Activated naive CD4-positive, alpha-beta T cell treated with anti-CD3 and anti-CD28 coated beads for 36 hours (primary cell): Measurements from ENCODE around the gene LSMEM2. TPM values are rescaled to one million over a fixed set of nuclear protein-coding genes. Genes with fewer than 3 reads are reported as not detected.

Source experiments
- CTCF ChIA-PET: fragments of 350-600 bp; sonication (Branson Sonifier 250); formaldehyde crosslinking; loops from one replicate; lab custom pipeline; 2021; ENCODE audit warnings: antibody characterized with exemption; lab: Charles Lee
- DNase-seq: peaks from one replicate; pipeline ENCODE4 v3.0.0-alpha.2; 2020
- H3K27ac Mint-ChIP-seq: one replicate; pipeline ENCODE4 v1.8.0; 2021; ENCODE audit warnings: mild to moderate bottlenecking, mixed read lengths
- H3K27me3 Mint-ChIP-seq: one replicate; pipeline ENCODE4 v1.8.0; 2021; ENCODE audit warnings: low read depth, mixed read lengths
- H3K36me3 Mint-ChIP-seq: one replicate; pipeline ENCODE4 v1.8.0; 2021; ENCODE audit warnings: low read depth, mixed read lengths
- H3K4me1 Mint-ChIP-seq: one replicate; pipeline ENCODE4 v1.8.0; 2021; ENCODE audit warnings: low read depth, mixed read lengths
- H3K4me3 Mint-ChIP-seq: one replicate; pipeline ENCODE4 v1.8.0; 2021; ENCODE audit warnings: mild to moderate bottlenecking, moderate library complexity, mixed read lengths
- H3K9me3 Mint-ChIP-seq: one replicate; pipeline ENCODE4 v1.8.0; 2021; ENCODE audit warnings: mixed read lengths
- intact Hi-C: fragments of 100-400 bp; cut with micrococcal nuclease; formaldehyde crosslinking; loops from one replicate; pipeline ENCODE4 v1.15.1; 2023
- total RNA-seq, 2 experiments: library from RNA; stranded (reverse); gene quantifications; one replicate each; pipeline ENCODE4 v1.2.3, GENCODE V29; 2021

The LSMEM2 gene
- total RNA-seq, 2 experiments from 2014 or later: not detected

DNA sequence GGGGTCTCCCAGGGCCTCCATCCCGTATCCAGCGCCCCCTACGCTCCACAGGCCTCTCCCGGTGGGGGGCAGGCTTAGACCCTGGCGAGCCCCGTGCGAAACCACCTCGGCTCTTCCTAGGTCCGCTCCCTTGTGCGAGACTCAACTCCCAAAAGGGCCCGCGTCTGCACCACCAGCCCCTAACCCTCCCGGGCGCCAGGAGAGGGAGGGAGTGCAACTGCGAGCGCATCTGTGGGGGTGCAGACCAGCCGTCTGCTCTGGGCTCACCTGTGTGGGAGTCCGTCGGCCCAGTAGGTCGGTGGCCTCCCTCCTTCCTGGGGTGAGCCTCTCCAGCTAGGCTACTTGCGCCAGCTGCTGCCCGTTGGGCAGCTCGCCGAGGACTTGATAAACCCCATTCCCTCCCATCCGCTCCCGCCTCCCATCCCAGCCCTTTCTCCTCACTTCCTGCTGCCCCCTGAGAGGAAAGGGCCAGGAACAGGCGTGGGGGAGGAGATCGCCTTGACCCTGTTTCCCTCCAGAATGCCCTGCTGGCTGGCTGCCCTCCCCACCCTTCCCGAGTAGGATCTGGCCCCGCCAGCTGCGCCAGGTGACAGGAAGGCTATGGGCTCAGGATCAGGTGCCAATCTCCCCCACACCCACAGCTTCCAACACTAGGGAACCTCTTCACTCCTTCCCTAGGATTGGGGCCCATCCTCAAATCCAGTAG, 43.7 kb downstream of the LSMEM2 start, which contains the start of gene HYAL2:
Gene HYAL2 (minus strand): TSS at position 360 of the 706 bp plus-strand sequence. CDS start 2,256 bp downstream, outside the sequence.
- no peak for DNase-seq
- CTCF ChIA-PET: interaction anchor here (1.6 to 5.7 kb wide), 7 partner anchors 8 to 64 kb away, joined by 3 to 31 read pairs (median 13); partner anchors contain the start of genes HYAL1, HYAL3, IFRD2 and NAA80
- no peaks in the 10 kb centered on the region for H3K27me3 Mint-ChIP-seq
- peak within 1 kb of the TSS; percentile 80 for H3K27ac Mint-ChIP-seq
- intact Hi-C loops: loop anchor here (5.0 kb wide), 1 partner anchor 130 kb away; the partner anchor contains the start of gene GNAT1
- H3K9me3 Mint-ChIP-seq: no peaks in the 10 kb centered on the region
- peak within 1 kb of the TSS; percentile 73 for H3K4me3 Mint-ChIP-seq
- no peaks in the 10 kb centered on the region for H3K36me3 Mint-ChIP-seq
- peaks cover 37% of the 10 kb centered on the region for H3K4me1 Mint-ChIP-seq

DNA sequence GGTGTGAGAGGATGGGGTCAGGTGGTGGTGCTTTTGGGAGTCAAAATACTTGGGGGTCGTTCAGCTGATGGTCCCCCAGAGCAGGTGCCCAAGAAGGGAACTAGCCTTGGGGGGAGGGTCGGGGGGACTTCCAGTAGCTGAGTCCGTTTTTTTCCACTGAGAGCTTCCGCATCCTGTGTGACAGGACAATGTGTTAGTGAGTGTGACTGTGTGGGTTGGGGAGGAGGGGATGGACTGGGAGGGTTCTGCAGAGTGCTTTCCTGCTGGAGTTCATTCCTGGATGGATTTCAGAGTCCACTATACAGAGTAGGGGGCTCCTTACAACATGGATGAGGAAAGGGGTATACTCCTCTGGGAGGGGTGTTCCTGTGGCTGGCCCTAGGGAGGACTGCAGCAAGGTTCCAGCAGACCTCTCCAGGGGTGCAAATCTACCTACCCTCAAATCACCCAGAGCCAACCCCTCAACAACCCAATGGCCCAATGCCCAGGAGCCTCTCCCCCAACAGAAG, 44.3 kb downstream of the LSMEM2 start:
- DNase-seq: no peak
- H3K4me3 Mint-ChIP-seq: no peak overlapping the region
- peak overlapping the region; percentile 30 for H3K27ac Mint-ChIP-seq
- no peaks in the 10 kb centered on the region for H3K36me3 Mint-ChIP-seq
- no peaks in the 10 kb centered on the region for H3K9me3 Mint-ChIP-seq
- CTCF ChIA-PET: interaction anchor here (1.6 to 5.7 kb wide), 6 partner anchors 8 to 31 kb away, joined by 4 to 31 read pairs (median 14); partner anchors contain the start of genes HYAL1, HYAL3, IFRD2 and NAA80
- H3K4me1 Mint-ChIP-seq: peaks cover 37% of the 10 kb centered on the region
- intact Hi-C loops: loop anchor here (5.0 kb wide), 1 partner anchor 131 kb away; the partner anchor contains the start of gene GNAT1
- no peaks in the 10 kb centered on the region for H3K27me3 Mint-ChIP-seq

DNA sequence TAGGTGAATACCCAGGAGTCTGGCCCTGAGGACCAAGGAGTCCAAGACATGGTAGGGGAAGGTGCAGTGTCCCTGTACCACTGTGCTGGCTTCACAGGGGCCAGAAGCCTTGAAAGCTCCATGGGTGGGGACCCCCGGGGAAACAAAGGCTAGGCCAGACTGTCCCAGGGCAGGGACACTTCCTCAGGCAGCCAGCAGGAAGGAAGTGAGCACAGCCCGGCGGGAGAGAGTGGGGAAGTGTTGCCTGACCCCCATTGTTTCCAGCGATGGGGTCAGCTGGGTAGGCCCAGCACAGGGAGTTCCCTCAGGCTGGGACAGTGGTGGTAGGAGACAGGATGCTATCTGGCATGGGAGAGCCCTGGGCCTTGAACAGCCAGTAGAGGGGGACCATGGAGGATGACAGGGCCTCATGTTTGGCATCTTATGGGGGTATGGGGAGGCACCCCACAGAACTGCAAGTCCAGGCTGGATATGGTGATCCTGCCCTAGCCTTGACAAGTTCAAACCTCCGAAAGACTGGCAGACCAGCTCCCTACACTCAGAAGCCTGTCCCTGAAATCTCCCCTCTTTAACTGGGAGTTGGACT, 44.8 kb downstream of the LSMEM2 start:
- no peak for DNase-seq
- CTCF ChIA-PET: interaction anchor here (0.7 to 5.7 kb wide), 11 partner anchors 9 to 60 kb away, joined by 3 to 31 read pairs (median 5); partner anchors contain the start of genes HYAL1, HYAL3, IFRD2 and NAA80
- H3K4me3 Mint-ChIP-seq: no peak overlapping the region
- H3K27me3 Mint-ChIP-seq: no peaks in the 10 kb centered on the region
- peak overlapping the region; percentile 30 for H3K27ac Mint-ChIP-seq
- H3K36me3 Mint-ChIP-seq: no peaks in the 10 kb centered on the region
- intact Hi-C loops: loop anchor here (1.0 to 5.0 kb wide), 2 partner anchors 49 to 131 kb away; partner anchors contain the start of gene GNAT1
- H3K9me3 Mint-ChIP-seq: no peaks in the 10 kb centered on the region
- H3K4me1 Mint-ChIP-seq: peaks cover 33% of the 10 kb centered on the region

DNA sequence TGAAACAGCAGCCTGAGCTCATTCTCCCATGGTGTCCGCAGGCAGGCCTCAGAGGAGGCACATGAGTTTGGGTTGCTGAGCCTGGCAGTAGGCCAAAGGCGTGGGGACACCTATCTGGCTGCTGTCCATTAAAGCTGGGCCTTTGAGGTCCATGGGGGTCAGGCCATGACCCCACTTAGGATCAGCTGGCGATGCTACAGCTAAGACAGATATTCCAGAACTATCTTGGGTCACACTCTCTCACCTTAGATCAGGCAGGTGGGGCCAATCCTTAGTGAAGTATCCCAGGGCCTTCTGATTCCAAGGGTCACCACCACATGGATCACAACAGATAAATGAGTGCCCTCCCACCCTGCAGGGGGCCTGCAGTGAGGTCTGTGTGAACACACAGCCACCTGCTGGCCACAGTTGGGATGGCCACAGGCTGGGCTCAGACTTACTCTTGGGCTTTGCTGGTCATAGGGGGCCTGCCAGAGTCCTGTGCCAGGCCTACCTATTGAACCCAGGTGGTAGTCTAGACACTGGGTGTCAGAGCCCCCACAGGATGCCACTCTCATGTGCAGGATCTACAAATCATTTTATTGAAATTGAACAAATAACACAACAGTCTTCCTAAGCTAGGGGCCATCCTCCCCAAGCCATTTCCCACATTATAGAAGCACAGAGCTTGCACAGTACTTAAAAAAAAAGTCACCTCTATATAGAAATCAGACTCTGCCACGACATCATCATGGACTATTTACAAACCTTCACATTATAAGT, 45.6 kb downstream of the LSMEM2 start:
- Mint-ChIP-seq H3K9me3 (no peaks in the 10 kb centered on the region), H3K27me3 (no peaks in the 10 kb centered on the region), H3K36me3 (peaks cover 2% of the 10 kb centered on the region), H3K27ac (no peak overlapping the region), H3K4me3 (no peak overlapping the region), H3K4me1 (peaks cover 27% of the 10 kb centered on the region)
- DNase-seq: peak; percentile 59
- intact Hi-C loops: loop anchor here (1.0 to 5.0 kb wide), 2 partner anchors 50 to 132 kb away; partner anchors contain the start of gene GNAT1
- CTCF ChIA-PET: interaction anchor here (0.7 to 5.7 kb wide), 12 partner anchors 9 to 130 kb away, joined by 3 to 31 read pairs (median 4); partner anchors contain the start of genes HYAL1, HYAL3, IFRD2 and NAA80

DNA sequence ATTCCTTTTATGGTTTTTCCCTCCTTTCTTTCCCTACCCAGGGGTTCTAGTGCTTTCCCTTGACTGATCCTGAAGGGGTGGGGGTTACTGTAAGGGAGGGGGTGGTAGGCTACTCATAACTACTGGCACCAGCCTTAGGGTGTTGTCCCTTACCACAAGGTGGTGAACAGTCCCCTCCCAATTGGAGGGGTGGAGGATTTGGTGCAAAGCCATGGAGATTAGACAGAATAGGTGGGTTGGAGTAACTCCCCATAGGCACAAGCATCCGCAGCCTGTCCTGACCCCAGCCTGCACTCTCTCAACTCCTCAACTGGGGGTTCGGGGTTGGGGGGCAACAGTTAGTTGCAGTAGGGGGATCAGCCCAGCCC, 46.2 kb downstream of the LSMEM2 start:
- Mint-ChIP-seq H3K27ac (no peak overlapping the region), H3K9me3 (no peaks in the 10 kb centered on the region), H3K4me3 (no peak overlapping the region), H3K36me3 (peaks cover 4% of the 10 kb centered on the region), H3K27me3 (no peaks in the 10 kb centered on the region), H3K4me1 (peaks cover 23% of the 10 kb centered on the region)
- intact Hi-C loops: no loop called here
- DNase-seq: no peak
- CTCF ChIA-PET: interaction anchor here (1.1 to 5.7 kb wide), 9 partner anchors 9 to 130 kb away, joined by 3 to 31 read pairs (median 12); partner anchors contain the start of genes HYAL3, IFRD2 and NAA80

DNA sequence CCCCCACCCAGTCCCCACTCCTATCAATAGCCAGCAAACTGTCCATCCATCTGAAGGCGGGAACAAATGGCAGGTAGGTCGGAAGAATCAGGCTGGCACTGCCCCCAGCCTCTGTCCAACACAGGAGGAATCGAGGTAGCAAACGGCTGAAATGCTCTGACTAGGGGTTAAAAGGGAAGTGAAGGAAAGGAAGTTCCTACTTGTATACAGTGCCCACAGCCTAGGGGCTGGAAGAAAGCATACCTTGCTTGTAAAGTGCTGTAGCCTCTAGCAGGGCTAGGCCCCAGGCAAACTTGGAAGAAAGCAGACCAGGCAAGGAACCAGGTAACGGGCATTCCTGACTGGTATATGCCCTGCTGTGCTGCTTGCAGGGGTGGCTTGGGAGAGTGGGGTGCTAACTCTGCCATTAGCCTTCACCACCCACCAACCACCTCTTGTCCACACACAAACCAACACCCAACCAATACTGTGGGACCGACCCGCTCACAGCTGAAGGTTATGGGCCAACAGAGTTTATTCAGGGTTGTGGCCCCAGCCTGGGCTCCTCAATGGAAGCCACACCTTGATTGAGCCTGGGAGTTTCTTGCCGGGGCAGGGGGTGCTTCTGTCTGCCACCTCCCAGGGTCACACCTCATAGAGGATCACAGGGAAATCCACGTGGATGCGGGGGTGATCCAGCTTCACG, 46.8 kb downstream of the LSMEM2 start:
- Mint-ChIP-seq H3K27ac (no peak overlapping the region), H3K4me1 (peaks cover 18% of the 10 kb centered on the region), H3K27me3 (no peaks in the 10 kb centered on the region), H3K36me3 (peaks cover 4% of the 10 kb centered on the region), H3K9me3 (no peaks in the 10 kb centered on the region), H3K4me3 (no peak overlapping the region)
- intact Hi-C loops: no loop called here
- DNase-seq: no peak
- CTCF ChIA-PET: interaction anchor here (0.8 to 5.7 kb wide), 4 partner anchors 8 to 33 kb away, joined by 3 to 31 read pairs (median 14); partner anchors contain the start of gene IFRD2

DNA sequence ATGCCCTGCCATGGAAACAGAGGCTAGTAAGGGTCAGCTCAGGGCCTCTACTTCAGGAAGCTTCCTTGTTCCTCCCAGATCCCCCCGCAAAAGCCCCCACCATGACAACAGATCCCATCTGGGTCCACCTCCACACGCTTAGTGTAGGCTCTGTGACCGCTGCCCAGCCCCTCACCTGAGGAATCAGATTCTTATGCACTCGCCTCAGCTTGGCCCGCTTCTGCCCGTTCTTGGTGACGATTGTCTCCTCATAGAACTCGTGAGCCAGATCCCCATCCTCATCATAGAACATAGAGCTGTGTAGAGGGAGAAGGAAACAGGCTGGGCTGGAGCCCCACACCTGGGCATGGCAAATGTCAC, 47.3 kb downstream of the LSMEM2 start:
- intact Hi-C loops: no loop called here
- no peaks in the 10 kb centered on the region for H3K27me3 Mint-ChIP-seq
- H3K27ac Mint-ChIP-seq: no peak overlapping the region

DNA sequence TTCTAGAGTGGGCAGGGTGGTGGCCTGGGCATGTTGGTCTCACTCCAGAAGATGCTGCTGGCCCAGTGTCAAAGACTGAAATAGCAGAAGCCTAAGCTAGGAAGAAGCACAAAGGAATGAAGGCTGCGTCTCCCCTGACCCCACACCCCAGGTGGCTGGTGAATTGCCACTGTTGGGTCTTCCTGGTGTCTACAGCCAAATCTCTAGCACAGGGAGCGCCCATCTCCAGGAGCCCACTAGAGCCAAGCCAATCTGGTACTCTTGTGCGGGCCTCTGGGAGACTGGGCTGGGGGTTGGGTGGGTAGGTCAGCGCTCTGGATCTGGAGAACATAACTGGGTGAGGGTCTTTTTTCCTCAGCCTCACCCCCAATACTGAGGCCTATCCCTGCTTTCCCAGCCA, 48.2 kb downstream of the LSMEM2 start:
- Mint-ChIP-seq H3K36me3 (peaks cover 13% of the 10 kb centered on the region), H3K9me3 (no peaks in the 10 kb centered on the region), H3K4me1 (peaks cover 17% of the 10 kb centered on the region), H3K27ac (no peak overlapping the region), H3K27me3 (no peaks in the 10 kb centered on the region), H3K4me3 (peak overlapping the region; percentile 88)
- no peak for DNase-seq
- intact Hi-C loops: no loop called here
- CTCF ChIA-PET: no interaction called here

More for the DNA sequence above, 47.3 kb downstream of the LSMEM2 start:
- CTCF ChIA-PET: interaction anchor here (0.8 to 5.7 kb wide), 2 partner anchors 11 to 29 kb away, joined by 3 to 31 read pairs; no protein-coding TSS in a partner anchor
- H3K4me3 Mint-ChIP-seq: peak overlapping the region; percentile 34
- H3K9me3 Mint-ChIP-seq: no peaks in the 10 kb centered on the region
- no peak for DNase-seq
- H3K4me1 Mint-ChIP-seq: peaks cover 17% of the 10 kb centered on the region
- H3K36me3 Mint-ChIP-seq: peaks cover 9% of the 10 kb centered on the region

DNA sequence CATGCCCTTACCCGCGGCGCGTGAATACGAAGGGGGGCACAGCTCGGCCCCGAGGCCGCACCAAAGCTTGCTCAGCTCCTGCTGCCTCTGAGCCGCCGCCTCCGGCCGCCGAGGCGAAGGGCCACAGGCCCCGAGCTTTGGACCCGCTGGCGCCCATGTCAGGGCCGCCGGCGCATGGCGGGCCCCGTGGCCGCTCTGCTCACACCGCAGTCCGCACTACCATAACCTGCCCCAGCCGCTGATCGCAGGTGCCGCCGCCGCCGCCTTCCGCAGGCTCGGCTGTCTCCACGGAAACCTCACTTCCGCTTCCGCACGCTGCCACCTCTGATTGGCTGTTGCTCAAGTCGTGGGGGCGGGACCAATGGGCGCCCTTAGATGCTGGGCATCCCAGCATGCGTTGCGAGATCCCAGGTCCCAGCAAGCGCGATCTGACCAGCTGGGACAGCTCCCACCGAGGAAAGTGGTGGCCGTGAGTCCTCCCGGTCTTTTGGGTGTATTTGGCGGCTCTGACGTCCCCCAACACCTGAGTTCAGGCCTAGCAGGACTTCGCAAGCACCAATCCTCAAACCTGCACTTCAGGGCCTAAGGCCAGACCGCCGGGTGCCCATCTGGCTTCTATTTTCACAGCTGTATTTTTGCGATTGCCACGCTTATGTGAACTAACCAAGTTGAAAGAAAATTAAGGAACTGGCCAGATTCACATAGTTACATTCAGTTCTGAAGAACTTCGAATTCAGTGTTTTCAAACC, 49.2 kb downstream of the LSMEM2 start, which contains the start of gene TUSC2:
Gene TUSC2 (minus strand): TSS at position 281 of the 749 bp plus-strand sequence. CDS start 124 bp downstream, at position 157.
- H3K27ac Mint-ChIP-seq: peak within 1 kb of the TSS; percentile 80
- CTCF ChIA-PET: interaction anchor here (0.9 to 1.5 kb wide), 4 partner anchors 9 to 82 kb away, joined by 3 to 5 read pairs (median 4); no protein-coding TSS in a partner anchor
- H3K4me3 Mint-ChIP-seq: peak within 1 kb of the TSS; percentile 88
- H3K4me1 Mint-ChIP-seq: peaks cover 16% of the 10 kb centered on the region
- peaks cover 14% of the 10 kb centered on the region for H3K36me3 Mint-ChIP-seq
- DNase-seq: peak; percentile 98
- H3K27me3 Mint-ChIP-seq: no peaks in the 10 kb centered on the region
- H3K9me3 Mint-ChIP-seq: no peaks in the 10 kb centered on the region
- intact Hi-C loops: loop anchor here (1.0 to 2.0 kb wide), 4 partner anchors 9 to 542 kb away; partner anchors contain the start of genes IFRD2 and IP6K1

DNA sequence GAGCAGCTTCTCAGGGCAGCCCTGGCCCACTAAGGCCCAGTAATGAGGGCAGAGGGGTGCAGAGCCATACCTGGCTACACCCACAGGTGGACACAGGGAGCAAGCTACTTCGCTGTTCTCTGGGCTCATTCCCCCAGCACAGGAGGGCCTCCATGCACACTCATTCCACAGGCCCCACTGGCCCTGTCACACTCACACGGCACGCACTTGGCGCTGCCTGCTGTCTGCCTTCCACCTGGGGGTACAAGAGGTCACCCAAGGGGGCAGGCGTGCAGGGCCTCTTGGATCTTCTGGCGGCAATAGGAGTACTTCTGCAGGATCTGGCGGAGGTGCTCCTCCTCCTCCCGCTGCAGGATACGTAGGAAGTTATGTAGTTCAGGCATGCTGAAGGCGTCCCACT, 51.4 kb downstream of the LSMEM2 start:
- no peak overlapping the region for H3K4me3 Mint-ChIP-seq
- peaks cover 26% of the 10 kb centered on the region for H3K36me3 Mint-ChIP-seq
- no peaks in the 10 kb centered on the region for H3K27me3 Mint-ChIP-seq
- peaks cover 29% of the 10 kb centered on the region for H3K4me1 Mint-ChIP-seq
- CTCF ChIA-PET: interaction anchor here (0.6 kb wide), 1 partner anchor 9 kb away, joined by 3 read pairs; no protein-coding TSS in a partner anchor
- intact Hi-C loops: no loop called here
- no peak for DNase-seq
- H3K27ac Mint-ChIP-seq: no peak overlapping the region
- no peaks in the 10 kb centered on the region for H3K9me3 Mint-ChIP-seq
